HS-27A (cell line): ENCODE measurements around the gene GAS2.

ENCODE experiments used
- DNase-seq: peaks from one replicate; pipeline ENCODE4 v3.0.0-alpha.2; 2012; ENCODE audit warnings: low read depth, missing footprints

The GAS2 gene

DNA sequence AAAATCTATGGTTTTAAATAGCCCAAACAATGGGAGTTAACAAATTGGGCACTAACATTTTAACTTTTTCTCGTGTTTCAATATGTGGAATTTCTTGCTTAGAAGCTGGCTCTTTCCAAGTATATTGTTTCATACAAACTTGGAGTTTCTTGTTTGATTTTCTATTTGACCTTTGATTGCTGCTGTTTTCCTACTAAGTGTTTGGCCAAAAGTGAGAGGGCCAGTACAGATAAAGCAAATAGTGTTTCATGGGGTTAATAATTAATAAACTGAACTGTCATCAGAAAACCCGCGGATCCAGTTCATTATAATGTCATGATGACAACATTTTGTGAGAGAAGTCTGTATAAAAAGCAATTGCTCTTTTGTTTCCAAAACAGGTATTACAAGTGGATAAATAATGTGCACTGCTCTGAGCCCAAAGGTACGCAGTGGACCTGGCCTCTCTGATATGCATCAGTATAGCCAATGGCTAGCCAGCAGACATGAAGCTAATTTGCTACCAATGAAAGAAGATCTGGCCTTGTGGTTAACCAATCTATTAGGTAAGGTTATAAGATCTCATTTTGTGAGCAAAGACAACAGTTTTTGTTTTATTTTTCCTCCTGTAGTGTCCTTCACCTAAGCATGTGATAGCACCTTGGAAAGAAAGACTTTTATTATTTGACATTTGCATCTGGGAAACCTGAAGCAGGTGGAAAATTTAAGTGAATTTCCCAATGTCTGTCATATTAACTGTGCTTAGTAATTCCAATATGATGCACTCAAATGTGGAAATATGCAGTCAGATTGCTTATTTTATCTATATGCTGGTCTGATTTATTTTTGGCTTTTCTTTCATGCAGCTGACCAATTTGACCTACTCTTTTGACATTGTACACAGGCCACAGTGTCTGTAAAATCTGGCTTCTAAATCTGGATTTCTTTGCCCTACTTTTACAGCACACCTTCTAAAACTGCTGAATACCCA is 8.3 kb downstream of the GAS2 start:
- DNase-seq: no peak

DNA sequence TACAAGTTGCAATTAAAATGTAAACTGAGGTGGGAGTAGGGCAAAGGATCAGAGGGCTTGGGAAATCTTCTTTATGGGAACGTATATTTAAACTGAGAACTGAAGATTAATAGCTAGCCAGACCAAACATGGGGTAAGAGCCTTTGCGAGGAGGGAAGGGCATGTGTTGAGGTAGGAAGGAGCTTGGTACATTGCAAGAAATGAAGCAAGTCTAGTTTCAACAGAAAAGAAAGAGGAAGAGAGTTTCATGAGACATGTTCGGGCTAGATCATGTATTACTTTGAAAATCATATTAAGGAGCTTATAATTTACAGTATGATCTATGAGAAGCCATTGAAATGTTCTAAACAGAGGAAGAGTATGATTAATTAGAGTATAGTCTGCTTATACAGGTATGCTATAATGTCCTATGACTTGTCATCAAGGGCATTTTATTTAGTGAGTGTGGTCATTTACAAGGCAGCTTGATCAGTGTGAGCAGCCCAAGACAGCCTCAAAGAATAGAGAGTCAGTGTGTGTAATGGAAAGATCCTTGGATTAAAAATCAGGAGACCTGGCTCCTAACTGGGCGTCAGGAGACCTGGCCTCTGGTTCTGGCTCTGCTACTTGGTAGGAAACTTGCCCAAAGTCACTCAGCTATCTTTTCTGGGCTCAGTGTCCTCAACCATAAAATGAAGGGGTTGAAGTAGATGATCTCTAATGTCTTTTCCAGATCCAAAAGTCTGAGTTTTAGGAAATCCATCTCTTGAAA is 10.9 kb downstream of the GAS2 start:
- DNase-seq: no peak

DNA sequence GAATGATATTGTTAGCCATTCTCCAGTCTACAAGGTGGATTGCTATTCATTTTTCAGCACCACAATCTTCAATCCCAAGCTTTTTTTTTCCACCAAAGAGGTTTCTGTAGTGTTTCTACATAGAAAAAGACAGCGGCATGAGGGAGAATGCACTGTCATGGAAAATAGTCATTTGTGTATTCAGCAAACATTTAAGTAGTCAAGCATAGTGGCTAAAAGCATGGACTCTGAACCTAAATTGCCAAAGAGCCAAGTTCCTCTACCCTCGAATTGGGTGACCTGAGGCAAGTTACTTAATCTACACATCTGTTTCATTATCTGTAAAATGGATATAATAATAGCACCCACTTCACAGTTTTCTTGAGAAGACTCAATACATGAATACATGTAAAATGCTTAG is 14.2 kb downstream of the GAS2 start:
- DNase-seq: no peak

DNA sequence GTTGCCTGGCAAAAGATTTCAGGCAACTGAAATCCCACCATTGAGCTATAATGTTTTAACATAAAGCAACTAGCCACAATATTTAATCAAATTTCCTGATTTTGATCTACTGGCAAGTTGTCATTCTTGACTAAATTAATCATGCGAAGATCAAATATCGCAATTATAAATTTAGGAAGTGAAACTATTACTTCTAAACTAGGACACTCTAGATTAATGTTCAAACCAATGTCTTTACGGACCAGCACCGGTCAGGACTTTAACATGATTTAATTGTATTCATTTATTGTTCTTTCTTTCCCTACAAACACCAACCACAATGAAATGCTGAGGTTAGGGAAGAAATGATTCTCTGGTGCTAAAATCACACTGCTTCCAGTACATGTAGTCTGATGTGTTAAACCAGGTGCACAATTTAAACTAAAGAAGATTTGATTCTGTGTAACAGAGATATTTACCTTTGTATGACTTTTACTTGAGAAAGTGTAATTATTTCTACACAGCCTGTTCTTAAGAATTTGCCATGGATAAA is 14.9 kb downstream of the GAS2 start:
- DNase-seq: no peak

DNA sequence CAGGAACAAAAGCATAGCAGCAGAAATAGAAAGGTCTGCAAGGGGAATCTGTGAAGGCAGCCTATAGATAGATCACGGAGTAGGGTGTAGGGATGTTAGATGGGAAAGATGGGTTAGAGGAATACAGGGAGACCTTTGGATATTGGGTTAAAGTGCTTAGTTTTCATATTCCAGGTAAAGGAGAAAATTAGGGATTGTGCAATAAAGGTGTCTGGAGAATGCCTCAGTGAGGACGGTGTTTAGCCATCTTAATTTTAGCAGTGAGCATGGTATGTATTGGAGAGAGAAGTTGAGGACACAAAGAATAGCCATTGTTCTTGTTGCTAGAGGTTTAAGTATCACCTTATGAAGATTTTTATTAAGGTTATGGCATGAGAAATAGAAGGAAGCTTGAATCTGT is 17.7 kb downstream of the GAS2 start:
- no peak for DNase-seq

DNA sequence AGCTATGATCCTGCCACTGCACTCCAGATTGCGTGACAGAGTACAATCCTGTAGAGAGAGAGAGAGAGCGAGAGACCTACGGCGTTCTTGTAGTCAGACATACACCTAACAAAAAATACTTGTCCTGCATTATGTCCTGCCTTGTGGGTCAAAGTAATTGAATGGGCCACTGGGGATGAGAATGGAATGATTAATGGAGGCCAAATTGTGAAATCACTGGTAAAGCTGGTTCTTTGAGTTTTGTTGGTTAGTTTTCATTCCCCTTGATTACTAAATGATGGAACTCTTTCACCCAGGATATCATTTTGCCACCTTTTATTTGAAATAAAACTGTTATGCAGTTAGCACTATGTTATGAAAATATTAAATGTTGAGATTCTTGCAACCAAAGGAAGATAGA is 18.7 kb downstream of the GAS2 start:
- DNase-seq: no peak

DNA sequence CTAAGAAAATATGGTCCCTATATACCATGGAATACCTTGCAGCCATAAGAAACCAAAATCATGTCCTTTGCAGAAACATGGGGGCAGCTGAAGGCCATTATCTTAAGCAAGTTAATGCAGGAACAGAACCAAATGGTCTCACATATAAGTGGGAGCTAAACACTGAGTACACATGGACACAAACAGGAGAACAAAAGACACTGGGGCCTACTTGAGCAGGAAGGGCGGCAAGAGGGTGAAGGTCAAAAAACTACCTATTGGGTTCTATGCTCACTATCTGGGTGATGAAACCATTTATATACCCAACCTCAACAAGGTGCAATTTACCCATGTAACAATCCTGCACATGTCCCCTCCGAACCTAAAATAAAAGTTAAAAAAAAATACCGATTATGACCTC is 22.5 kb downstream of the GAS2 start:
- no peak for DNase-seq

DNA sequence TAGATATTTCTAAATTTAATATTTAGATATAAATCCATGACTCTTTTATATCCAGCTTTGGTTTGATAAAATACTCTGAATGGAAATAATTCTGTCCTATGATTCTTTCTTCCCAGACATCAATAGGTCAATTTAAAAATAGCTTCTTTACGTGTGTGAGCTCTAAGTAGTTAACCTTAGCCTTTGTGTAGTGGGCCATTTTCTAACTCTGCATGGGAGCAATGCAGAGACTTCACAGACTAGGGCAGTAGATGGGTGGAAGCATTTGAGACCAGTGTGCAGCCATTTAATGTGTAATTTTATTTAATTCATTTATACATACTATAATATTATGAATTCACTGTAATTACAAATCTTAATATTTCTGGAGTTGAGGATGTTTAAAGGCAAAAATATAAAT is 23.8 kb downstream of the GAS2 start:
- no peak for DNase-seq

DNA sequence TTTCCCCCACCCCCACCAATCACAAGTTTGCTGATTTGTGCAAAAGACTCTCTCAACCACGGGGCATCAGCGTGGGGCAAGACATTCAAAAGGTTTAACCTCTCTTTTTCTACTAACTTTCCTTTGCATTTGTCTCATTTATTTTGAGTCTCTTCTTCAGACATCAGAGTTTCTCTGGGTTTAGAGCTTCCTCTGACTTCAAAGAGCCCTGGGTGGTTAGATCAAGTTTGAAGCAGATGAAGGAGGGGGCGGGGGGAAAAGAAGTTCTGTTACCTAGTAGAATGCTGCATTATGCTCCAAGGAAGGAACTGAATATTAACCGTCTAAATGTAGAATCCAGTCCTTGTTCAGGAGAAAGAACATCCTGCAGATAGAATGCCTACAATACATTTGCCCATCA is 24.5 kb downstream of the GAS2 start:
- DNase-seq: no peak

DNA sequence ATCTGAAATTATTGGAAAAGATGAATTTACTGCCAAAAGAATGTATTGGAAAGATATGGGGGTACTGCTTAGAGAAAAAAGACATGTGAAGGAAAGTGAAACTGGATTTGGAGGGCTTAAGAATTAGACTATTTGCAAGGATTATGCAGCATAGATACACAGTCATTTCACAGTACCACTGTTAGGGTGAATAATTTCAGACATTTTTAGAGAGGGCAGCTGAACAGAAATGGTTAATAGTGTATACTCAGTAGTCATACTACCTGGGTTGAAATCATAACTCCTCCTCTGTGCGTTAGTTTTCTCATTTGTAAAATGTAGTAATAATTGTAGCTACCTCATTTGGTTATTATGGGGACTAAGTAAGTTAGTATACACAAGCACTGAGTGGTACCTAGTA is 33.0 kb downstream of the GAS2 start:
- DNase-seq: no peak

DNA sequence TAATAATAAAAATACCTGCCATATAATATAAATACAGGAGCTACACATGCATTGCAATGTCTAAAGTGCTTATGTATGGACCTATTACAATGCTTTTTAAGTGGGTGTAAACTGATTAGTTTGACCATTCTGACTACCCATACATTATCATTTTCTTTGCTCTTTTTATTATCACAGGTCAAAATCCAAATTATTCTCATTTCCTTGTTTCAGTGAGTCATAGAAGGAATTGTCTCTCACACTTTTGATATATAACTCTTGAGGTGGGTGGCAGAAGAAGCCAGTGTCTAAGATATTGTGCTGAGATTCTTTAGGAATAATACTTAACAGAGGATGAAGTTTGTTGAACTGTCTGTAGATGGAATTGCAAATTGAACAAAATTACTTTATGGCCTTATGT is 35.6 kb downstream of the GAS2 start:
- no peak for DNase-seq

DNA sequence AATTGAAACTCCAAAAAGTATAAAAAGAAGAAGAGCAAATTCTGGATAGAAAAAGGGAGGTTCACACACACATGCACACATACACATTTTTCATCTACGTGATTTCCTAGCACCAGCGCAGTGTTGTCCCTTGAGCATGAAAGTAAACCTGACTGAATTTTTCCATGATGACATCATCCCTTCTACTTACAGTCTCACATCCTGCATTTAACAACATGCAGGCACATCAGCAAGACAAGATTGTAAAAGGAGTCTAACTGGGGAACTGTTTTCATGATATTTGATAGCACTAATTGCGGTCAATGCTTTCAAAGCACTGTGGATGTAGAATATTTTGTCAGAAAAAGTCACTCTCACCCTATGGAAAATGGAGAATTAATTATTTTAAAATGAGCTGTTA is 36.6 kb downstream of the GAS2 start:
- DNase-seq: peak; percentile 11

DNA sequence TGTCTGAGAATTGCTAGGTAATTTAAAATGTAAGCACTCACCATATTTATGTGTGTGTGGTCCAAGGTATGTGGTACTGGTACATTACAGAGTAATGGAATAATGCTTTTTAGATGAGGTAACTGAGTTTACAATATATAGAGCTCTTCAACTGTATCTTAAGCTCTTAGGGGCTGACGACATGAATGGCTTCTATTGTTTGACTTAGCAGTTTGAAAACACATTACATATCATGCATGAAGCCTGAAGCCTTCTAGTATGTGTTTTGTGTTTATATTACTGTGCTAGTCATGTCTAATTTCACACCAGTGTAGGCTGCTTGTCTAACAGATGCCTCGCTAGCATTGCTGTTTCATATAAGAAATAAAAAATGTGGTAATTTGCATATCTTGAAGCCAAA is 37.2 kb downstream of the GAS2 start:
- DNase-seq: no peak

DNA sequence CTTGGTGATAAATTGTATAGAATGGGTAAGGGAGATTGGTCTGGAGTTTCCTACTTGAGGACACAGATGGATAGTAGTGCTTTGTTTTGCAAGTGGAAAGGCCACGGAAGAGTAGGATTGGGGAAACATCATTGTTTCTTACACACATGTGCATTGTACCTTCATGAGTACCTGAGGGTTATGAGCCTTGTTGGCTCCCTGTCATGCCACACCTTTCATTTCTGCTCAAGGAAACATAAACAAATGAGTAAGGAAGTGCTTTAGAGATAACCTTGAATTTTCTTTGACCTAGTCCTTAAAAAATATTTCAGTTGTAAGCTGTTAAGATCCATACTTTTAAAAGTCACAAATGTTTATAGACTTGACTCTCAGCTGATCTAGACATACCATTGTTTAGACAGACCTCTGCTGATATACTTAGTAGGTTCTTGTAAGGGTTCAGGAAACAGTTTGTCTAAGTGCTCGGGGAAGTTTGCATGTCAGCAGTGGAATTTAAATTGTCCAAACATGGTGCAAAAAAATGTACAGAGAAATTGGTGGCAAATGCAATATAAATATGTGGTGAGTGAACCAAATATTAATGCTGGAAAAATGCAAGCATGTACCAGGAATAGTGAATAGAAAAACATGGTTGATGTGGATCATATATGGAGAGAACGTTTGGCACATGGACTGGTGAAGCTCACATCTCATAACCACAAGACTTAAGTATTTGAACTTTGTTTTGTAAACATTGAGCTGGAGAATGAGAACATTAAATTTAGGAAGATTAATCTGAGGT is 40.9 kb downstream of the GAS2 start:
- no peak for DNase-seq

DNA sequence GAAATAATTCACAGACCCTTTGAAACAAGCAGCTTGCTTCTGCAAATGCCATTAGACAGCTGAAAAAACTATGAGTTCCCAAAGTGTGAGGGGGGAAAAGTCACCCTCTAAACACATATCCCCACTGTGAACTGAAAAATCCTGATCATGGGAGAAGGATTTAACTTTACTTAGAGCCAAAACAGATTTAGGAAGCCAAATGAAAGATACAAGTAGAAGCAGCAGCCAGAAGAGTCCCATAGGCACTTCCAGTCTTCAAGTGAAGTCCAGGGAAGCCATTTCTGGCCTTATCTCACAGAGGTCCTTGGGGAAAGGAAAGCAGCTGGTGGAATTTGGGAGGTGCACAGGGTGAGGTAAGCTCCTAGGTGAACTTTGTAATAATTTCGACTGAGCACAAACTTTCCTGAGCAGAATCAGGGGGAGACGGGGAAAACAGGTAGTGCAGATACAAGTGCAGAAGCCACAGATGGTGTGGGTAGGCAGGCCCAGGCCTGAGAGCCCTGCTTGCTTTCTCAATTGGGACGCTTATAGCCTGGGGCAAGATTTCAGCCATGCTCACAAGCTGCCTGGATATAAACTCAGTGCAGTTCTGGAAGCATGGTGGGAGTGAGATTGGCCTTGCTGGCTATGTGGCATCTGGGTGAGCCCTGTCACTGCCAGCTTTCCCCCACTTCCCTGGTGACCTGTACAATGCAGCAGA is 44.8 kb downstream of the GAS2 start:
- DNase-seq: no peak

DNA sequence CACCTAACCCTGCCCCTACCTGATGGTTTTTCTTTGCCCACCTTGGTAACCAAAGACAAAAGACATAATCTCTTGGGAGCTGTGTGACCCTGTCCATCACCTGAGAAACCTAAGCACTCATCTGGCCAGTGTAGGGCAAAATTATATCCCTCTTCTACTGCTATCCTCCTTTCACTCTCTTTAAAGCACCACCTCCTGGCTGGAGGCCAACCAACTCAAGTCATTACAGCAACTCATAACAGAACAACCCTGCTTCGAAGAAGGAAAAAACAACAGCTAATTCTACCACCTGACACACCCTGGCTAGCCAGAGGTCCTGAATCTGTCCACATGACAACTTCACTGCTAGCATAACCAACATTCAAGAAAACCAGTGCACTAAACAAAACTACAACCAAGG is 45.5 kb downstream of the GAS2 start:
- DNase-seq: no peak

DNA sequence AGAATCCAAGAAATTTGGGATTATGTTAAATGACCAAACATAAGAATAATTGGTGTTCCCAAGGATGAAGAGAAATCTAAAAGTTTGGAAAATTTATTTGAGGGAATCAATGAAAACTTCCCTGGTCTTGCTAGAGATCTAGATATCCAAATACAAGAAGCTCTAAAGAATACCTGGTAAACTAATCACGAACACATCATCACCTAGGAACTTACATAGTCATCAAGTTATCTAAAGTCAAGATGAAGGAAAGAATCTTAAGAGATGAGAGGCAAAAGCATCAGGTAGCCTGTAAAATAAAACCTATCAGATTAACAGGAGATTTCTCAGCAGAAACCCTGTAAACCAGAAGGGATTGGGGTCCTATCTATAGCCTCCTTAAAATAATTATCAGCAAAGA is 46.9 kb downstream of the GAS2 start:
- no peak for DNase-seq

DNA sequence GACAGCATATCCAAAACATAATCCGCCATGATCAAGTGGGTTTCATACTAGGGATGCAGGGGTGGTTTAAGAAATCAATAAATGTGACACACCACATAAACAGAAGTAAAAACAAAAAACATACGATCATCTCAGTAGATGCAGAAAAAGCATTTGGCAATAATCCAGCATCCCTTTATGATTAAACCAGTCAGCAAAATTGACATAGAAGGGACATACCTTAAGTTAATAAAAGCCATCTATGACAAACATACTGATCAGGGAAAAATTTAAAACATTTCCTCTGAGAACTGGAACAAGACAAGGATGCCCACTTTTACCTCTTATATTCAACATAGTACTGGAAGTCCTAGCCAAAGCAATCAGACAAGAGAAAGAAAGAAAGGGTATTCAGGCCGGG is 49.6 kb downstream of the GAS2 start:
- no peak for DNase-seq

DNA sequence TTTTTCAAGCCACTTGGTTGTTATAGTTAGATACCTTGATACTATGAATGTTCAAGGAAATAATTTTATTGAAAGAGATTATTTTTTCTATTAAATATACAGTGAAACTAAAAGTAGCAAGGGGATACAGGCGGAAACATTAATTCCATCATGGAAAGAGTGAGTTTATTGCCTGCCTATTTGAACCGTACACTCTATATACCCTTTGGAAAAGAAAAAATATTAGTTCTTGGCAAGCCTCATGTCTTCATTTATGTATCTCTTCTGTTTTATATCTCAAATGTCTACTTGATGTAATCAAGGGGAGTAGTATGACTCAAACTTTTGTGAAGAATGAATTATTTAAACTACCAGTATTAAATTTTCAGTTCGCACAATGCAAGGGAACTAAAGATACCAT is 54.0 kb downstream of the GAS2 start:
- no peak for DNase-seq

DNA sequence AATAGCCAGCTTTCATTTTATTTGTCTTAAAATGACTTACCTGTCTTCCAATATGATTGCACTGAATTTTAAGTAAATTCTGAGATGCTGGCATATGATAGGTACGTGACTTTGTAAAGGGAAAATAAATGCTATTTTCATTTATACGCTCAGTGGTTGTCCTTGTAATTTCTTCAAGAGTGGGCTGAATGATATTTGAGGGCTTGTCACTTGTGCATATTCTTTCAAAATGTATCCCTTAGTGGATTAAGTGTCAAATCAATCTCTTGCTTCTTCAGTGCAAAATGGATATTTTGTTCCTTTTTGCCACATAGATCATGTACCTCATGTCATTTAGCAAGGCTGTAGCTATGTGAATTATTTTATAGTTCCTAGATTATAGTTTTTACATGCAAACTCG is 56.9 kb downstream of the GAS2 start:
- DNase-seq: no peak

DNA sequence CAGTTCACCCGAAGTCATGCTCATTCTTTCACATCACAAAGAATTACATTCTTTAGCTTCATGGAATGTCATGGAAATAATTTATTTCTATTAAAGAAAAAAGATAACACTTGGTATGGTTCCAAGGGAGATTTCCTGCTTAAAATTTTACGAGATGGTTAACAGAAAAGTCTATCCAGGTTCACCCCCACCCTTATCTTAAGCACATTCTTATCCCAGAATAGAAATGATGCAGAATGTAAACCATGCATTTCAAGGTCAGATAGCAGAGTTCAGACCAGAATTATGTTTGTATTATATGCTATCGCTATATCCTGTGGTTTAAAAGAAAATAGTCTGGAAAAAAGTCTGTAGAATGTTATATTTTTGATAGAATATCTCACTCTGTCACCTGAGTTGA is 58.7 kb downstream of the GAS2 start:
- DNase-seq: no peak
